Renal pelvis (tissue), 3 donors: ENCODE measurements around the gene ATP1A3. TPM values are rescaled to one million over a fixed set of nuclear protein-coding genes. Genes with fewer than 3 reads are reported as not detected.

Source experiments
- polyA plus RNA-seq, 3 donors: library from polyadenylated mRNA; unstranded; fragments of 120-200 nt; gene quantifications; one replicate each; pipeline ENCODE4 v1.2.1, GENCODE V29; 2013; ENCODE audit not compliant: insufficient read length in 3 of 3

ATP1A3 gene
- polyA plus RNA-seq, 3 donors, result 0.10 to 1.4 (median 0.65) TPM

Other genes starting within 250 kb of the ATP1A3 start
- under 1 TPM; 0.17 to 0.35 (median 0.31) TPM for gene CEACAM6, start 238.7 kb downstream of the ATP1A3 start, polyA plus RNA-seq
- under 1 TPM in 2 of 3 donors, not detected in 1; 0.12 to 0.23 TPM for gene CEACAM3, start 197.6 kb downstream of the ATP1A3 start, polyA plus RNA-seq
- not detected for gene LYPD4, start 149.5 kb downstream of the ATP1A3 start, polyA plus RNA-seq
- not detected for gene DMRTC2, start 149.2 kb downstream of the ATP1A3 start, polyA plus RNA-seq
- gene RPS19, start 134.0 kb downstream of the ATP1A3 start, polyA plus RNA-seq, result 1,000 to 10,000 TPM; 1,296 to 1,888 (median 1,672) TPM
- gene CD79A, start 117.0 kb downstream of the ATP1A3 start, polyA plus RNA-seq, result 1 to 10 TPM in 1 of 3 donors, under 1 TPM in 2; 0.39 to 1.1 (median 0.81) TPM
- 10 to 100 TPM; 51.4 to 61.0 (median 54.1) TPM for gene ARHGEF1, start 111.0 kb downstream of the ATP1A3 start, polyA plus RNA-seq
- gene ERFL, start 65.8 kb downstream of the ATP1A3 start, polyA plus RNA-seq, result under 1 TPM in 1 of 3 donors, not detected in 2; 0.09 TPM
- 10 to 100 TPM; 80.8 to 91.6 (median 82.6) TPM for gene RABAC1, start 34.9 kb downstream of the ATP1A3 start, polyA plus RNA-seq
- 10 to 100 TPM; 24.1 to 30.6 (median 30.5) TPM for gene GRIK5, start 76.0 kb upstream of the ATP1A3 start, polyA plus RNA-seq
- 10 to 100 TPM; 16.2 to 21.0 (median 20.6) TPM for gene ZNF574, start 81.9 kb upstream of the ATP1A3 start, polyA plus RNA-seq
- gene POU2F2, start 138.2 kb upstream of the ATP1A3 start, polyA plus RNA-seq, result 1 to 10 TPM in 2 of 3 donors, under 1 TPM in 1; 0.58 to 1.2 (median 1.2) TPM
- gene DEDD2, start 223.4 kb upstream of the ATP1A3 start, polyA plus RNA-seq, result 10 to 100 TPM; 27.9 to 32.9 (median 30.4) TPM
- gene ZNF526, start 226.1 kb upstream of the ATP1A3 start, polyA plus RNA-seq, result 10 to 100 TPM in 1 of 3 donors, 1 to 10 TPM in 2; 9.2 to 10.2 (median 9.3) TPM
- gene GSK3A, start 248.4 kb upstream of the ATP1A3 start, polyA plus RNA-seq, result 10 to 100 TPM; 70.3 to 85.9 (median 84.1) TPM